ENCODE data around the gene HES7.

HES7 gene

GRCh38 chr17:8163978-8164814 is 40.3 kb upstream of the HES7 start:
- peaks cover 9% of the 10 kb centered on the region; the same call in 1 of the 2 replicates for H3K79me2 ChIP-seq (ENCODE audit: insufficient read depth, low read length)
- no peak for TF ChIP-seq EZH2 (IDR thresholded peaks at IDR 0.05; ENCODE audit: borderline replicate concordance, low read length)
- TF ChIP-seq CTCF (IDR thresholded peaks at IDR 0.05; ENCODE audit: low read length), result no peak
- H2AFZ ChIP-seq (ENCODE audit: low read length), result no peak overlapping the region
- H3F3A ChIP-seq (ENCODE audit: insufficient read depth, low read length), result no peaks in the 10 kb centered on the region
- H3K4me3 ChIP-seq (ENCODE audit: low read depth, low read length, poor library complexity, severe bottlenecking), result peak overlapping the region; percentile 99
- H3K4me1 ChIP-seq (ENCODE audit: insufficient read depth, low read length, severe bottlenecking), result peaks cover 46% of the 10 kb centered on the region
- peaks cover 21% of the 10 kb centered on the region for H3K36me3 ChIP-seq (ENCODE audit: insufficient read depth, low read length)
- H3K9me3 ChIP-seq (ENCODE audit: low read length), result no peaks in the 10 kb centered on the region
- H3K27ac ChIP-seq (ENCODE audit: low read depth, low read length, poor library complexity, severe bottlenecking), result peak overlapping the region; percentile 92
- peak overlapping the region; percentile 91 for H3K9ac ChIP-seq (ENCODE audit: low read length)
- H3K9me2 ChIP-seq (ENCODE audit: low read depth, low read length), result no peaks in the 10 kb centered on the region
- no peaks in the 10 kb centered on the region for H4K20me1 ChIP-seq (ENCODE audit: insufficient read depth, low read length)
- H3K27me3 ChIP-seq (ENCODE audit: insufficient read depth, low read length), result no peaks in the 10 kb centered on the region
- H3K4me2 ChIP-seq (ENCODE audit: low read length), result peak overlapping the region; percentile 90

DNA sequence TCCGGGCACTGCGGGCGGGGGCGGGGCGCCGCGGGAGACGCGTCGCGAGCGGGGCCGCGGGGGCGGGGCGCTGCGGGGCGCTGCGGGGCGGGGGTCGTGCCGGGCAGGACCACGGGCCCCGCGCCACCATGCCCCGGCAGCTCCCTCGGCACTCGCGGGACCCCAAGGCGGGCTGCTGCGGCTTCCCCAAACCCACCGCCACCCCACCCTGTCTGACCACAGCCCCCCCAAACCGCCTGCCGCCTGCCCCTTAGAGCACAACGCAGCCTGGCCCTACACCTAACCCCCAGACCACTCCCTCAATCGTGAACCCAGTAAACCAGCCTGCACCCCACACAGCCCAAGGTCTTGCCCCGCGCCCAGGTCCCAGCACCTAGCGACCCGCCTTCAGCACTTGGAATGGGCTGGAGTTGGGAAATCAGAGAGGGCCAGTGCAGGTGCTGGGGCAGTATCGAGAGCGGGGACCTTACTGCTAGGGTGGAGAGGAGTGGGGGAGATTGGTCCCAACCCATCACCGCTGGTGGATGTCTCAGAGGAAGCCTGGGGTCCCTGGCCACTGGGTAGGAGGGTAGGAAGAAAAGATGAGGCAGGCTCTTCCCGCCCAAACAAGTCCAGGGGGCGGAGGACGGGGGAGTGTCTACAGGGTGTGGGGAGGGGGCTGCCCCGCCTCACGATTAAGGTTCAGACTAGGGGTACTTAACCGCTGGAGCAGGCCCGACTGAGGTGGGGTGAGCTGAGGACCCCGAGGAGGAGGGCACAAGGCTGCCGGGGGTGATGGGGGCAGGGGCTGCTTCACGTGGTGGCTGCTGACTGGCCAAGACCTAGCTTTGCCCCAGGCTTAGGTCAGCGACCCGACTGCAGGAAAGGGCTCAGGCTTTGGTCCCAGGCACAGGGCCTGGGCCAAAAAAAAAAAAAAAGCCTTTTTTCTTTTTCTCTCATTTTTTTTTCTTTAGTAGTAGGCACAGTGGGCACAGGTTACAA is 39.4 kb upstream of the HES7 start:
- H4K20me1 ChIP-seq (ENCODE audit: insufficient read depth, low read length), result no peaks in the 10 kb centered on the region
- H3K9me3 ChIP-seq (ENCODE audit: low read length), result no peaks in the 10 kb centered on the region
- H3K4me2 ChIP-seq (ENCODE audit: low read length), result peak overlapping the region; percentile 90
- peak overlapping the region; percentile 99 for H3K9ac ChIP-seq (ENCODE audit: low read length)
- H2AFZ ChIP-seq (ENCODE audit: low read length), result no peak overlapping the region
- no peaks in the 10 kb centered on the region for H3K27me3 ChIP-seq (ENCODE audit: insufficient read depth, low read length)
- peaks cover 24% of the 10 kb centered on the region for H3K36me3 ChIP-seq (ENCODE audit: insufficient read depth, low read length)
- H3F3A ChIP-seq (ENCODE audit: insufficient read depth, low read length), result no peaks in the 10 kb centered on the region
- peak overlapping the region; percentile 99 for H3K4me3 ChIP-seq (ENCODE audit: low read depth, low read length, poor library complexity, severe bottlenecking)
- peak overlapping the region; percentile 92 for H3K27ac ChIP-seq (ENCODE audit: low read depth, low read length, poor library complexity, severe bottlenecking)
- peaks cover 9% of the 10 kb centered on the region; the same call in 1 of the 2 replicates for H3K79me2 ChIP-seq (ENCODE audit: insufficient read depth, low read length)
- H3K4me1 ChIP-seq (ENCODE audit: insufficient read depth, low read length, severe bottlenecking), result peaks cover 46% of the 10 kb centered on the region
- no peak for TF ChIP-seq CTCF (IDR thresholded peaks at IDR 0.05; ENCODE audit: low read length)
- TF ChIP-seq EZH2 (IDR thresholded peaks at IDR 0.05; ENCODE audit: borderline replicate concordance, low read length), result no peak
- H3K9me2 ChIP-seq (ENCODE audit: low read depth, low read length), result no peaks in the 10 kb centered on the region

- TF ChIP-seq EZH2 (IDR thresholded peaks at IDR 0.05; ENCODE audit: borderline replicate concordance, low read length) (no peak), CTCF (IDR thresholded peaks at IDR 0.05; ENCODE audit: low read length) (no peak)
- H3F3A ChIP-seq (ENCODE audit: insufficient read depth, low read length), result no peaks in the 10 kb centered on the region
- H3K36me3 ChIP-seq (ENCODE audit: insufficient read depth, low read length), result peaks cover 27% of the 10 kb centered on the region
- H3K79me2 ChIP-seq (ENCODE audit: insufficient read depth, low read length), result peaks cover 9% of the 10 kb centered on the region; the same call in 1 of the 2 replicates
- peak within 1 kb of the TSS; percentile 92 for H3K4me2 ChIP-seq (ENCODE audit: low read length)
- no peak within 1 kb of the TSS for H2AFZ ChIP-seq (ENCODE audit: low read length)
- peak within 1 kb of the TSS; percentile 92 for H3K27ac ChIP-seq (ENCODE audit: low read depth, low read length, poor library complexity, severe bottlenecking)
- H3K4me1 ChIP-seq (ENCODE audit: insufficient read depth, low read length, severe bottlenecking), result peaks cover 46% of the 10 kb centered on the region
- H3K9me3 ChIP-seq (ENCODE audit: low read length), result no peaks in the 10 kb centered on the region
- H4K20me1 ChIP-seq (ENCODE audit: insufficient read depth, low read length), result no peaks in the 10 kb centered on the region
- no peaks in the 10 kb centered on the region for H3K27me3 ChIP-seq (ENCODE audit: insufficient read depth, low read length)
- H3K4me3 ChIP-seq (ENCODE audit: low read depth, low read length, poor library complexity, severe bottlenecking), result peak within 1 kb of the TSS; percentile 99
- no peaks in the 10 kb centered on the region for H3K9me2 ChIP-seq (ENCODE audit: low read depth, low read length)
- H3K9ac ChIP-seq (ENCODE audit: low read length), result peak within 1 kb of the TSS; percentile 99
Measured at GRCh38 chr17:8162233-8162996, 38.5 kb upstream of the HES7 start, which contains the start of gene VAMP2. Gene VAMP2 (minus strand): TSS chr17:8162948. CDS start chr17:8162879, 69 bp downstream.

Measured in OCI-LY1 (cell line).